NCI-H2196 treated with DMSO at 0.1 percent for 48 hours (cell line): ENCODE results near the gene RNF2.

Source experiments
- DNase-seq: peaks from one replicate; lab custom pipeline; 2025; ENCODE audit not compliant: unreplicated experiment; lab: John Stamatoyannopoulos, UW

RNF2 gene

DNA sequence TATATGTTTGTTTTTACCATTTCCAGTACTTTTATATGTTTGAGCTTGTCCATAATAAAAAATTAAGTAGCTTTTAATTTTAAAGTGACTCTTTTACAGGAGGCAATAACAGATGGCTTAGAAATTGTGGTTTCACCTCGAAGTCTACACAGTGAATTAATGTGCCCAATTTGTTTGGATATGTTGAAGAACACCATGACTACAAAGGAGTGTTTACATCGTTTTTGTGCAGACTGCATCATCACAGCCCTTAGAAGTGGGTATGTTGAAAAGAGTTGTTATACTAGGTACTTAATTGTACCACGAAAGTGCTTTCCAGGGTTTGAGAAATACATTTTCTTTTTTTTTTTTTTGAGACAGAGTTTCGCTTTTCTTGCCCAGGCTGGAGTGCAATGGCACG, 46.1 kb downstream of the RNF2 start:
- no peak for DNase-seq

DNA sequence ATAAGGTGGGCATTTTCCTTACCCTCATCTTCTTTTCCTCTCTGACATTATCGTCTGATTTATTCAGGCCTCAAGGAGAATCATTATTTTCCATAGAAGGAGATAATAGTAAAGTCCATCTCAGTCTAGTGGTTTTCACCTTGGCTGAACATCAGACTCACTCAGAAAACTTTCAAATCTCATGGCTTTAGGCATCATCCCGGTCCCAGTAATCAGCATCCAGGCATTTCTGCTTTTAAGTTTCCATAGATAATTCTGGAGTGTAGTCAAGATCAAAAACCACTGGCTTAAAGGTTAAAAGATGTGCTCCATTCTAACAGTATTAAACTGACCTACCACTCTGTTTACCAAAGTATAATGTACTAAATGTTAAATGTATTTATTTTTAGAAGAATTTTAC, 49.4 kb downstream of the RNF2 start:
- DNase-seq, result no peak

GRCh38 chr1:185096531-185096930, 51.2 kb downstream of the RNF2 start:
- no peak for DNase-seq

DNA sequence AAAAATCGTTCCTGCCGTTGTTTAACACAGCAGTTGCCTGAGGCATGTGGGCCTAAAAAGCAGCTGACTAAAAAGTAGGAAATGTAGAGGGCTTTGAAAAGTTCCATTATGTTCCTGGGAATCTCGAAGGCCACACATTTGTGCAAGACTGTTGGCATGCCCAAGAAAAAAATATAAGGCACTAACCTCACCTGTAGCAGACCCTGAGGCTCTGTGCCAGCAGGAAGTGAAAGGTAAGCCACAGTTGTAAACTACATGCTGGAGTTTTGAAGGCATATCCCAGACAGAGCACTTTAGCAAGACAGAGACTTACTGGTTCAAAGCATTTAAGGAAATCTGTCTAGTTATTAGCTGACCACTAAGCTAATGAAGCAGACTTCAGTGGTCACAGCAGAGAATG, 58.7 kb downstream of the RNF2 start:
- no peak for DNase-seq

DNA sequence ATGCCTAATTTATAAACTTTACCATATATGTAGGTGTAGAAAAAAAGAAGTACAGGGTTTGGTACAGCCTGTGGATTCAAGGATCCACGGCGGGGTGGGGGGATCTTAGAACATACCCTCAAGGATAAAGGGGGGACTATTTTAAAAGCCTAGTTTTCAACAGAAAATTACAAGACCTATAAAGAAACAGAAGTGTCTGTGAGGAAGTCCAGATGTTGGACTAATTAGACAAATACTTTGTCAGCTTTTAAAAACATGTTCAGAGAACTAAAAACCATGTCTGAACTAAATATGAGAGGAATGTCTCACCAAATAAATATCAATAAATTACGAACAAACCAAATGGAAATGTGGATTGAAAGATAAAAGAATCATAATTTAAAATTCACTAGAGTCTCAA, 59.8 kb downstream of the RNF2 start:
- no peak for DNase-seq

DNA sequence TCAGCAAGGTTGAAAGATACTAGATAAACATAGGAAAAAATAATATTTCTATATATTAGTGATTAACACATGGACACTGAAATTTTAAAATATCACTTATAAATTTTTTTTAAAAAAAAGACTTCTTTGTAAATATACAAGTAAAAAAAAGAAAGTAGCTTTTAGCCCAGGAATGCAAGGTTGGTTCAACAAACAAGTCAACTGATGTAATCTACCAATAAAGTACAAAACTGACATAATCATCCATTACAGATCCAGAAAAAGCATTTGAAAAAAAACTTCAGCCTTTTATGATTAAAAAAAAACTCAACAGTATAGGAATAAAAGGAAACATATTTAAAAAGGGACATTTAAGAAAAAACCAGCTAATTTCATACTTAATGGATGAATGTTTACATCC, 63.0 kb downstream of the RNF2 start:
- DNase-seq, result no peak

DNA sequence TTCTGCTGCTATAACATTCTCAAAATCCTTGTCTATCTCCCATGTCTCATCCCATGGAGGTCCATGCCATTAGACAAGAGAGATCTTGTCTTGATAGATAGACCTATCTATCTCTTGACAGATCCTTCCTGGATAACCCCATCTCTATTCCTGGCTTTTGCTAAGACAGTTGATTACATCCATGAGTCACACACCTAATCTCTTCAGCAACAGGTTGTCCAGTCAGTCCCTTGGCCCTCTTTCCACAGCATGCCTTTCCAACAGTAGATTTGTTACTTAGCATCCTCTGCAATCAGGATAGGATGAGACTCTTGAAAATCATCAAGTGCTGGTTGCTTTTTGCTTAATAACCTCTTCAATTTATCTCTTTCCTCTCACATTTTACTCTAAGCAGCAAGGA, 64.8 kb downstream of the RNF2 start:
- no peak for DNase-seq

DNA sequence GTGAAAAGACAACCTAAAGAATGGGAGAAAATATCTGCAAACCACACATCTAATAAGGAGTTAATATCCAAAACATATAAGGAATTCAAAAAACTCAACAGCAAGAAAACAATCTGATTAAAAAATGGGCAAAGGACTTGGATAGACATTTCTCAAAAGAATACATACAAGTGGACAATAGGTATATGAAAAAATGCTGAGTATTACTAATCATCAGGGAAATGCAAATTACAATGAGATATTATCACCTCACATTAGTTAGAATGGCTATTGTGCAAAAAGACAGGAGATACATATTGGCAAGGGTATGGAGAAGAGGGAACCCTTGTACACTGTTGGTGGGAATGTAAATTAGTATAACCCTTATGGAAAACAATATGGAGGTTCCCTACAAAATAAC, 66.5 kb downstream of the RNF2 start:
- DNase-seq, result no peak

DNA sequence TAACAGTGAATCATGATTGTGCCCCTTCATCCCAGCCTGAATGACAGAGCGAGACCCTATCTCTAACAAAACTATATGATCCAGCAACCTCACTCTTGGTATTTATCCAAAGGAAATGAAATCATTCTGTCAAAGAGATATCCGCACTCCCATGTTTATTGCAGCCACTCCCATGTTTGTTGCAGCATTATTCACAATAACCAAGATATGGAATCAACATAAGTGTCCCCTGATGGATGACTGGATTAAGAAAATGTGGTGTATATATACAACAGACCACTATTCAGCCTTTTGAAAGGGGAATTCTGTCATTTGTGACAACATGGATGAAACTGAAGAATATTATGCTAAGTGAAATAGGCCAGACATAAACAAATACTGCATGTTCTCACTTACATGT, 67.0 kb downstream of the RNF2 start:
- no peak for DNase-seq

- DNase-seq, result no peak
Observed at GRCh38 chr1:185129708-185130107, 84.3 kb downstream of the RNF2 start.

GRCh38 chr1:185132534-185132933, 87.2 kb downstream of the RNF2 start:
- no peak for DNase-seq

DNA sequence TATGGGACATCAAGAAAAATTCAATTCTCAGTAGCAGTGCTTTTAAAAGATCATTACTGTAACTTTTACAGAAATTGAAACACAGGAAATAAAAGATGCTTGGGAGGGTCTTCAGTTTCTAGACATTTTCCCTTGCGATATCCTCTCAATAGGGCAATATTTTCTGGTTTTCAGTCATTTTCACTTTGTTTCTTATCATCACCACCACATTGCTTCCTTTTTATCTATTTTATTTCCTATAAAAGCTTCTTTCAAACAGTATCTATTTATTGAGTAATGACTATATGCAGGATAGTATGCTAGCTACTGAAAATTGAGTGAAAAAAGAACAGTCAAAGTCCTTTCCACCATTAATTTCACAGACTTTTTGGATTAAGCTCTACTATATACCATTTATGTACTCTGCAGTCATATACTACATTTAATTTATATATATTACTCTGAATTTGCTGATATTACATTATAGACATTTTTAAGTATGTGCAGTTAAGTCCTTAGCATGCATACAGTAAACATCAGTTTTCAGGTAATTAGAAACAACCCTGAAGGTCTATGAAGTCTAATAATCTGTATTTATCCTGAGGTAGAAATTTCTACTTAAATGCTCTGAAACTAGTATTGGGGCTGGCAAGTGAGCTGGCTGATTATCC, 92.7 kb downstream of the RNF2 start:
- no peak for DNase-seq

DNA sequence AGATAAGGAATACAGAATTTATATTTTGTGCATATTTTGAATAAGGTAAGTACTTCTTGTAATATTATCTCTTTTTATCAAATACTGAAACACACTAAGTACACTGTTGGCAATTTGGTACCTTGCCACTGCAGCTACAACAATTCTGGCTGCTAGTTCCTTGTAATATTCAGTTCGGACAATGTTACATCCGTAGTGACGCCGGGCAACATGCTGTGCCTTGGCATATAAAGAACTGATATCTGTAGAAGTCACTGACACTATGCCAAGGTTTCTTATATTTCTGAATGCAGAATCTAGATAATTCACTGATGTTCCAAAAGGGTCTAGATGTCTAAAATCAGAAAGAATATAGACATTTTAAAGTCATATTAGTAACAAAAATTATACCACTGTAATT, 93.9 kb downstream of the RNF2 start:
- DNase-seq, result peak; percentile 46

- DNase-seq, result no peak
Observed at GRCh38 chr1:185144233-185144632, 98.9 kb downstream of the RNF2 start.

- no peak for DNase-seq
Observed at GRCh38 chr1:185151215-185151614, 105.9 kb downstream of the RNF2 start.
